Right cardiac atrium (tissue), 5 donors: ENCODE measurements around the gene BIRC3. TPM values are rescaled to one million over a fixed set of nuclear protein-coding genes. Genes with fewer than 3 reads are reported as not detected.

Experiments
- ATAC-seq, 2 donors: fragments of 200-7000 bp; cut with Tn5 transposase; one replicate each; pipeline versions ENCODE4 v1.8.0 to v1.9.1; 2020; ENCODE audit warnings: moderate library complexity in 2 of 2, mild to moderate bottlenecking in 1 of 2
- DNase-seq, 3 donors: peaks; one replicate each; pipeline ENCODE4 v3.0.0-alpha.2; 2020
- H3K27ac ChIP-seq: one replicate; pipeline ENCODE4 v1.5.1; 2013; ENCODE audit warnings: mild to moderate bottlenecking, low read length, control low read depth, moderate library complexity
- H3K27me3 ChIP-seq: one replicate; pipeline ENCODE4 v1.6.1; 2013; ENCODE audit not compliant: control insufficient read depth, insufficient read depth
- H3K4me1 ChIP-seq: one replicate; pipeline ENCODE4 v1.6.1; 2013; ENCODE audit warnings: low read length; ENCODE audit not compliant: control insufficient read depth, insufficient read depth
- H3K4me3 ChIP-seq: one replicate; pipeline ENCODE4 v1.5.1; 2013; ENCODE audit warnings: low read length, control low read depth
- H3K9me3 ChIP-seq: one replicate; pipeline ENCODE4 v1.6.1; 2013; ENCODE audit warnings: low read length; ENCODE audit not compliant: control insufficient read depth
- WGBS: extraction: QIAGEN DNeasy Blood & Tissue Kit; methylation state at CpG from one replicate; pipeline ENCODE4 v1.1.7; 2013; 5-methylcytosine and 5-hydroxymethylcytosine counted together
- intact Hi-C, 4 donors: fragments of 100-400 bp; cut with DNase I; formaldehyde crosslinking; loops; one replicate each; pipeline versions ENCODE4 v1.11.0 to v1.14.0; 2022 to 2023
- polyA plus RNA-seq: library from polyadenylated mRNA; stranded (reverse); fragments of 200-250 nt; gene quantifications from one replicate; pipeline ENCODE4 v1.2.3, GENCODE V29; 2013
- total RNA-seq, 4 donors: library from RNA; stranded (reverse); fragmentation: NEBNext Ultra II Directional; extraction: Animal tissue kit (Norgen Biotek cat#: 25700); gene quantifications; one replicate each; pipeline ENCODE4 v1.2.1, GENCODE V29; 2021
- donor health status: healthy with polysubstance abuse.
- donor health status: DM: no; HTN: yes; CAD: no.
- donor health status: DM: no; HTN: no; CAD: no.
- donor health status: DM: no; HTN: yes; CAD: no; lungs with severe emphysema.
- donor health status: DM: yes; HTN: yes; CAD: no.

The BIRC3 gene
- total and polyA plus RNA-seq, 5 donors, result 6.2 to 11.9 (median 11.6) TPM

- DNase-seq (no peak), ATAC-seq (no peak)
- 89% methylated on average over 25 of the region's 25 CpGs for WGBS
- Histone ChIP-seq H3K27me3 (no peaks in the 10 kb centered on the region), H3K4me1 (no peaks in the 10 kb centered on the region), H3K27ac (no peak overlapping the region), H3K9me3 (no peaks in the 10 kb centered on the region), H3K4me3 (no peak overlapping the region)
- intact Hi-C loops, result no loop called here
Measured at GRCh38 chr11:102309621-102310541, 7.4 kb upstream of the BIRC3 start.

GRCh38 chr11:102312667-102313066 is 4.6 kb upstream of the BIRC3 start:
- Histone ChIP-seq H3K4me1 (no peaks in the 10 kb centered on the region), H3K27ac (no peak overlapping the region), H3K9me3 (no peaks in the 10 kb centered on the region), H3K27me3 (no peaks in the 10 kb centered on the region), H3K4me3 (peak overlapping the region; percentile 9)
- ATAC-seq (no peak), DNase-seq (no peak)
- 44% methylated on average over 2 of the region's 2 CpGs for WGBS
- intact Hi-C loops, result no loop called here

DNA sequence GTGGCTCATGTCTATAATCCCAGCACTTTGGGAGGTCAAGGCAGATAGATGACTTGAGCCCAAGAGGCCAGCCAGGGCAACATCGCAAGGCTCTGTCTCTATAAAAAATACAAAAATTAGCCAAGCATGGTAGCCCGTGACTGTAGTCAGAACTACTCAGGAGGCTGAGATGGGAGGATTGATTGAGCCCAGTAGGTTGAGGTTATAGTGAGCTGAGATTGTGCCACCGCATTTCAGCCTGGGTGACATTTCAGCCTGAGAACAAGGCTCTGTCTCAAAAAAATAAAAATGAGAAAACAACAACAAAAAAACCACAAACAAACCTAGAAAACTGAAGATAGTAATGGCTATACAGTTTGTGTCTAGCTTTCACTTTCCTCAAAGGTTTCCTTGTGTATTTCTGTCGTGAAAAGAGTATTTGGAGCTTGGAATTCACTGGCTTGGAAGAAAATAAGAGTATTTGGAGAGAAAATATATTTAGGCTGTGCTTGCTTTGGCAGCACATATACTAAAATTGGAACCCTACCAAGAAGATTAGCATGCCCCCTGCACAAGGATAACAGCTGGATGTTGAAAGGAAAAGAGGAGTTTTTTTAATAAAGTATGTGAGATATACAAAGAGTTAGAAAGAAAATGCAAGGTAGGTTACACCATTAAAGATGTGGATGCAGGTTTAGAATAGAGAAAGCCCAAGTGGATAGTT is 3.9 kb upstream of the BIRC3 start:
- Histone ChIP-seq H3K9me3 (no peaks in the 10 kb centered on the region), H3K4me1 (peaks cover 1% of the 10 kb centered on the region), H3K4me3 (peak overlapping the region; percentile 9), H3K27ac (peak overlapping the region; percentile 22), H3K27me3 (no peaks in the 10 kb centered on the region)
- no peak for ATAC-seq
- 49% methylated on average over 4 of the region's 4 CpGs for WGBS
- DNase-seq, result no peak
- intact Hi-C loops, result no loop called here

DNA sequence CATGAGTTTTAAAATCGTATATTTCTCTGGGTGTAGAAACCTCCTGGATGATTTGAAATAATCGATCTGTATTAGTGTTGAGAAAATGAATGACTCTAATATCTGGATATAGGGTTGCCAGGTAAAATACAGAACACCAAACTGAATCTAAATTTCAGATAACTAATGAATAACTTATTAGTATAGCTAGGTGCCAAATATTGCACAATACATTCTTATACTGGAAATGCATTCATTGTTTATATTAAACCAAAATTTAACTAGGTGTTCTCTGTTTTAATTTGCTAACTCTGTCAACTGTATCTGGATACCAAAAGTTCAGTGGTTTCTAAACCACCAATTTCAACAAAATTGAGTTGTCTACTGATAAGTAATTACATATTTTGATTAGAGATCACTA is 2.5 kb upstream of the BIRC3 start:
- H3K9me3 ChIP-seq, result no peaks in the 10 kb centered on the region
- 87% methylated on average over 2 of the region's 2 CpGs for WGBS
- DNase-seq (no peak), ATAC-seq (no peak)
- intact Hi-C loops, result no loop called here
- H3K27ac ChIP-seq, result no peak overlapping the region
- H3K27me3 ChIP-seq, result no peaks in the 10 kb centered on the region
- H3K4me3 ChIP-seq, result no peak overlapping the region
- peaks cover 4% of the 10 kb centered on the region for H3K4me1 ChIP-seq

DNA sequence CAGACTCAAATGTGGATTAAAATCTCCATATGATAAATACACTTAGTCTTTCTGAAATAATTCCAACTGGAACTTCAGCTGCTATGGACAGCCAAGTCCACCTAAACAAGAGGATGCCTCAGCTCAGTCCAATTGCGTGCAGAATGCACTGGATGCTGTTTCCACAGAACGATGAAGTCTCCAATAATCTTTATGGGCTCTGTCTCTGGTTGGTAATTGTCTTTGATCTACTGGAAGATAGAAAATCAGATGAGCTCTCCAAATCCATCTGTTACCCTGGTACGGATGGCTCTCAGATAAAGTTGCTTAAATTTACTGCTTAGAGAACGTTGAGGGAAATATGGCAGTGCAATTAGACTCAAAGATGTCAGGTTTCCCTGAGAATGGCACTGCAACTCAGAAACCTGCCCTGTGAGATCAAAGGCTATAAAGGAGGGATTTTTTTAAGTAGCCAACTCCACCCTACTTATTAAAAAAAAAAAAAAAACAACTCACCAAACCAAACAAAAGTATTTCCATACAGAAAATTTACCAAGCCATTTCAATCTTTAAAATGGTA is 859 bp upstream of the BIRC3 start:
- Histone ChIP-seq H3K9me3 (no peaks in the 10 kb centered on the region), H3K4me1 (peaks cover 4% of the 10 kb centered on the region), H3K27me3 (no peaks in the 10 kb centered on the region), H3K27ac (no peak overlapping the region), H3K4me3 (no peak overlapping the region)
- WGBS, result 87% methylated on average over 4 of the region's 4 CpGs
- ATAC-seq (no peak), DNase-seq (no peak)
- intact Hi-C loops, result no loop called here

DNA sequence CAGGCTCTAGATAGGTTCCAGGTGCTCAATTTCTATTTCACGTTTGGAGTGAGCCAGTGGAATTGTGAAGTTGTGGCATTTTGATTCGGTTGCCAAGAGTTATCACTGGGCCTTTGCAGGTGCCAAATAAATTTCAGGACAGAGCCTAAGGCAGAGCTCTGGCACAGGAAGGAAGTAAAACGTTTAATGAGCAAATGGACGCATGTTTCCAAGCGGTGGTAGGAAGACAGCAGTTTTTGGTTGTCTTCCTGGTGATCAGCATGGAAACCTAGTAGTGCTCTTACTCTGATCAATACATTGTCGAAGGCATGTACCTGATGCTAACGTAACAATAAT is 452 bp downstream of the BIRC3 start:
- Histone ChIP-seq H3K27me3 (no peaks in the 10 kb centered on the region), H3K4me3 (peak overlapping the region; percentile 50), H3K4me1 (peaks cover 4% of the 10 kb centered on the region), H3K27ac (peak overlapping the region; percentile 50), H3K9me3 (no peaks in the 10 kb centered on the region)
- no peak for DNase-seq
- ATAC-seq, result peak; percentile 25 to 31
- intact Hi-C loops, result no loop called here
- 40% methylated on average over 7 of the region's 7 CpGs for WGBS

DNA sequence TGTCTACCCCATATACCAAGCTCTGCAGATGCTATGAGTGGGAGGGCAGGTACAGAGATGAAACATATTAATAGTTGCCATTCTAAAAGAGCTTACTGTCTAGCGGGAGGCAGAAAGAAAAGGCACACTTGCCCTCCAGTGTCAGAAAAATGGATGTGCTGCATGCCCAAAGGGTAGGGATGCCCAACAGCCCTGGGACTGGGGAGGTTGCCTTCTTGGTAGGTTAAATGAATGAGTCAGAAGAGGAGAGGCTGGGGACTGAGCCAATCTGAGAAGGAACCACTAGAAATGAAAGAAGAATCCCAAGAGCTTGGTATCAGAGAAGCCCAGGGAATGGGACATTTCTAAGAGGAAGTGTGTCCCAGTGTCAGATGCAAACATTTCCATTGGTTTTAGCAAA is 1.2 kb downstream of the BIRC3 start:
- peak in 1 of 2 donors; percentile 26 for ATAC-seq
- H3K4me1 ChIP-seq, result peaks cover 4% of the 10 kb centered on the region
- DNase-seq, result no peak
- H3K27ac ChIP-seq, result peak overlapping the region; percentile 81
- WGBS, result 76% methylated on average over 1 of the region's 1 CpG
- intact Hi-C loops, result no loop called here
- H3K9me3 ChIP-seq, result no peaks in the 10 kb centered on the region
- H3K4me3 ChIP-seq, result peak overlapping the region; percentile 50
- no peaks in the 10 kb centered on the region for H3K27me3 ChIP-seq

- WGBS, result 82% methylated on average over 2 of the region's 2 CpGs
- H3K27ac ChIP-seq, result peak overlapping the region; percentile 56
- no peak for ATAC-seq
- intact Hi-C loops, result no loop called here
- no peaks in the 10 kb centered on the region for H3K9me3 ChIP-seq
- DNase-seq, result no peak
- H3K4me1 ChIP-seq, result peaks cover 4% of the 10 kb centered on the region
- no peak overlapping the region for H3K4me3 ChIP-seq
- no peaks in the 10 kb centered on the region for H3K27me3 ChIP-seq
Measured at GRCh38 chr11:102319544-102319943, 2.3 kb downstream of the BIRC3 start.

- intact Hi-C loops, result no loop called here
- no peak for ATAC-seq
- H3K4me1 ChIP-seq, result peaks cover 4% of the 10 kb centered on the region
- DNase-seq, result no peak
- no peaks in the 10 kb centered on the region for H3K9me3 ChIP-seq
- no peaks in the 10 kb centered on the region for H3K27me3 ChIP-seq
- no peak overlapping the region for H3K4me3 ChIP-seq
- H3K27ac ChIP-seq, result peak overlapping the region; percentile 90
Measured at GRCh38 chr11:102320188-102320587, 2.9 kb downstream of the BIRC3 start.

DNA sequence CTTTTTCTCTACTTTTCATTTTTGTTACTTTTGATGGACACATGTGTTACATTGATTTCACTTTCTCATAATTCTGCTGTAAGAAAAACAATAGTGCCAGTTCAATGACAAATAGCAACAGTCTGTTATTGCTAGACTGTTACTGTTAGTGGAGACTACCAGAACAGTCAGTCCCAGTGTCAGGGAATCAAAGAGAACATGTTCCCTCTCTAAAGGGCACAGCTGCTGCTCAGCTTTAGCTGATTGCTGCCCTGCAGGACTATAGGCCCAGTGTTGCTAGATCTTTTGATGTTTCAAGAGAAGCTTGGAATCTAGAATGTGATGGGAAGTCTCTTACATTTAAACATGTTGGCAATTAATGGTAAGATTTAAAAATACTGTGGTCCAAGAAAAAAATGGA is 3.4 kb downstream of the BIRC3 start:
- H3K9me3 ChIP-seq, result no peaks in the 10 kb centered on the region
- peaks cover 4% of the 10 kb centered on the region for H3K4me1 ChIP-seq
- ATAC-seq (peak; percentile 63 to 68), DNase-seq (no peak)
- intact Hi-C loops, result no loop called here
- H3K27ac ChIP-seq, result no peak overlapping the region
- no peaks in the 10 kb centered on the region for H3K27me3 ChIP-seq
- H3K4me3 ChIP-seq, result no peak overlapping the region

DNA sequence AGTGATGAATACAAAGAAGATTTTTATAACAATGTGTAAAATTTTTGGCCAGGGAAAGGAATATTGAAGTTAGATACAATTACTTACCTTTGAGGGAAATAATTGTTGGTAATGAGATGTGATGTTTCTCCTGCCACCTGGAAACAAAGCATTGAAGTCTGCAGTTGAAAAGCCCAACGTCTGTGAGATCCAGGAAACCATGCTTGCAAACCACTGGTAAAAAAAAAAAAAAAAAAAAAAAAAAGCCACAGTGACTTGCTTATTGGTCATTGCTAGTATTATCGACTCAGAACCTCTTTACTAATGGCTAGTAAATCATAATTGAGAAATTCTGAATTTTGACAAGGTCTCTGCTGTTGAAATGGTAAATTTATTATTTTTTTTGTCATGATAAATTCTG is 5.3 kb downstream of the BIRC3 start:
- intact Hi-C loops, result no loop called here
- Histone ChIP-seq H3K27me3 (no peaks in the 10 kb centered on the region), H3K4me1 (peaks cover 4% of the 10 kb centered on the region), H3K9me3 (no peaks in the 10 kb centered on the region), H3K27ac (no peak overlapping the region), H3K4me3 (no peak overlapping the region)
- no peak for DNase-seq
- WGBS, result 62% methylated on average over 2 of the region's 2 CpGs
- ATAC-seq, result no peak
